H1 (cell line): ENCODE data around the gene BRINP3. TPM values are rescaled to one million over a fixed set of nuclear protein-coding genes. Genes with fewer than 3 reads are reported as not detected.
A peak's percentile ranks its signal among the peaks of the same experiment; 100 is the strongest.

Experiments
- CTCF ChIA-PET: fragments of 300-600 bp; sonication (Branson Sonifier 250); formaldehyde crosslinking; loops from one replicate; lab custom pipeline; 2021; ENCODE audit not compliant: partially characterized antibody; lab: Charles Lee
- POLR2A ChIA-PET: fragments of 300-600 bp; sonication (Branson Sonifier 250); formaldehyde crosslinking; loops from one replicate; lab custom pipeline; 2021; ENCODE audit warnings: inconsistent platforms; ENCODE audit not compliant: partially characterized antibody; lab: Charles Lee
- DNase-seq, 2 experiments: peaks; one replicate each; pipeline versions ENCODE4 v3.0.0 to v3.0.0-alpha.2; 2010 to 2022; ENCODE audit warnings: low spot score in 2 of 2, low read depth in 1 of 2, mixed read lengths in 1 of 2
- FAIRE-seq: peaks from 2 replicates; lab custom pipeline; 2011; peaks lifted over from hg19 to GRCh38; lab: Jason Lieb, UNC
- H2AFZ ChIP-seq: 2 replicates; pipeline ENCODE4 v1.8.1; 2012; ENCODE audit warnings: low read length, inconsistent platforms
- H2AK5ac ChIP-seq: 2 replicates; pipeline ENCODE4 v1.6.1; 2013; ENCODE audit warnings: low read depth, low read length
- H2BK120ac ChIP-seq: replicated peaks from 2 replicates; pipeline ENCODE3; 2013; ENCODE audit warnings: low read depth, low read length, inconsistent platforms
- H2BK12ac ChIP-seq: 2 replicates; pipeline ENCODE4 v1.6.1; 2013; ENCODE audit warnings: low read depth, low read length
- H2BK15ac ChIP-seq: 2 replicates; pipeline ENCODE4 v1.6.1; 2013; ENCODE audit warnings: low read length
- H2BK20ac ChIP-seq: 2 replicates; pipeline ENCODE4 v1.6.1; 2013; ENCODE audit warnings: low read length
- H2BK5ac ChIP-seq: 2 replicates; pipeline ENCODE4 v1.6.1; 2013; ENCODE audit warnings: low read depth, low read length
- H3K14ac ChIP-seq: 2 replicates; pipeline ENCODE4 v1.6.1; 2013; ENCODE audit warnings: inconsistent platforms; ENCODE audit not compliant: insufficient read length
- H3K18ac ChIP-seq: 2 replicates; pipeline ENCODE4 v1.6.1; 2013; ENCODE audit warnings: low read length; ENCODE audit errors: extremely low read depth
- H3K23ac ChIP-seq: 2 replicates; pipeline ENCODE4 v1.6.1; 2013; ENCODE audit warnings: inconsistent platforms; ENCODE audit not compliant: insufficient read length
- H3K23me2 ChIP-seq: 2 replicates; pipeline ENCODE4 v1.6.1; 2013; ENCODE audit warnings: low read depth, low read length
- H3K27ac ChIP-seq: 2 replicates; pipeline ENCODE4 v1.6.1; 2011; ENCODE audit warnings: low read depth, low read length, inconsistent platforms
- H3K27me3 ChIP-seq, 4 experiments: replicated peaks in 1 of 4; 1 replicate in 1 of 4; 2 replicates in 3 of 4; pipeline versions ENCODE4 v1.6.1 to v1.8.1; 2011 to 2013; ENCODE audit warnings: low read length in 3 of 4, mild to moderate bottlenecking in 3 of 4, inconsistent platforms in 2 of 4, mixed read lengths in 2 of 4, moderate library complexity in 1 of 4; ENCODE audit not compliant: control insufficient read depth in 3 of 4, insufficient read depth in 3 of 4; ENCODE audit errors: extremely low read depth in 1 of 4
- H3K36me3 ChIP-seq, 4 experiments: 2 replicates each; pipeline versions ENCODE4 v1.6.1 to v1.8.1; 2011 to 2013; ENCODE audit warnings: mild to moderate bottlenecking in 4 of 4, low read length in 3 of 4, moderate library complexity in 2 of 4, control low read depth in 1 of 4, inconsistent platforms in 1 of 4; ENCODE audit not compliant: insufficient read depth in 4 of 4, control insufficient read depth in 2 of 4
- H3K4ac ChIP-seq: replicated peaks from 2 replicates; pipeline ENCODE3; 2013; ENCODE audit warnings: low read length, low read depth, mixed read lengths, inconsistent platforms; ENCODE audit not compliant: insufficient read length
- H3K4me1 ChIP-seq, 4 experiments: replicated peaks in 1 of 4; 1 replicate in 1 of 4; 2 replicates in 3 of 4; pipeline versions ENCODE4 v1.6.1 to v1.8.1; 2011 to 2013; ENCODE audit warnings: low read length in 3 of 4, inconsistent platforms in 2 of 4, mixed read lengths in 1 of 4; ENCODE audit not compliant: insufficient read depth in 4 of 4, control insufficient read depth in 3 of 4
- H3K4me2 ChIP-seq, 2 experiments: 2 replicates each; pipeline versions ENCODE4 v1.6.1 to v1.8.1; 2011 to 2013; ENCODE audit warnings: low read depth in 2 of 2, low read length in 2 of 2, control low read depth in 1 of 2, inconsistent platforms in 1 of 2, mild to moderate bottlenecking in 1 of 2; ENCODE audit not compliant: insufficient read depth in 1 of 2
- H3K4me3 ChIP-seq, 4 experiments: fragments of 200-600, 300-600 bp in 1 of 4; sonication (generic), shearing (Covaris generic), sonication (Bioruptor Twin) in 1 of 4; 2 replicates each; pipeline versions ENCODE4 v1.5.1 to v1.8.1; 2011 to 2016; ENCODE audit warnings: low read length in 4 of 4, low read depth in 3 of 4, control low read depth in 2 of 4, inconsistent platforms in 2 of 4, mild to moderate bottlenecking in 2 of 4, mixed read lengths in 1 of 4, moderate library complexity in 1 of 4; ENCODE audit not compliant: insufficient read depth in 2 of 4; ENCODE audit errors: extremely low read depth in 1 of 4
- H3K56ac ChIP-seq: replicated peaks from 2 replicates; pipeline ENCODE3; 2013; ENCODE audit warnings: low read depth, mild to moderate bottlenecking, mixed read lengths, low read length, inconsistent platforms; ENCODE audit not compliant: insufficient read length
- H3K79me1 ChIP-seq: 2 replicates; pipeline ENCODE4 v1.6.1; 2013; ENCODE audit warnings: low read depth, low read length, control low read depth
- H3K79me2 ChIP-seq, 2 experiments: 2 replicates each; pipeline versions ENCODE4 v1.6.1 to v1.8.1; 2012 to 2013; ENCODE audit warnings: low read length in 2 of 2, mild to moderate bottlenecking in 2 of 2, inconsistent platforms in 1 of 2; ENCODE audit not compliant: insufficient read depth in 2 of 2, control insufficient read depth in 1 of 2
- H3K9ac ChIP-seq, 4 experiments: replicated peaks in 1 of 4; 1 replicate in 1 of 4; 2 replicates in 3 of 4; pipeline versions ENCODE4 v1.6.1 to v1.8.1; 2011 to 2013; ENCODE audit warnings: low read depth in 3 of 4, low read length in 3 of 4, control low read depth in 2 of 4, mild to moderate bottlenecking in 2 of 4, moderate library complexity in 2 of 4, inconsistent platforms in 1 of 4; ENCODE audit errors: extremely low read depth in 1 of 4
- H3K9me3 ChIP-seq, 2 experiments: 2 replicates each; pipeline versions ENCODE4 v1.6.1 to v1.8.1; 2012 to 2013; ENCODE audit warnings: mild to moderate bottlenecking in 2 of 2, moderate library complexity in 2 of 2, control low read depth in 1 of 2, inconsistent platforms in 1 of 2, low read depth in 1 of 2, low read length in 1 of 2, mixed read lengths in 1 of 2; ENCODE audit not compliant: insufficient read depth in 2 of 2
- H4K20me1 ChIP-seq, 2 experiments: replicated peaks in 1 of 2; 2 replicates each; pipeline versions ENCODE3 to v1.8.1; 2011 to 2013; ENCODE audit warnings: inconsistent platforms in 2 of 2, low read length in 2 of 2, mild to moderate bottlenecking in 1 of 2; ENCODE audit not compliant: insufficient read depth in 2 of 2, control insufficient read depth in 1 of 2
- H4K5ac ChIP-seq: 2 replicates; pipeline ENCODE4 v1.6.1; 2013; ENCODE audit warnings: low read length, low read depth, mixed read lengths, inconsistent platforms; ENCODE audit not compliant: insufficient read length
- H4K8ac ChIP-seq: 2 replicates; pipeline ENCODE4 v1.8.0; 2013; ENCODE audit warnings: mild to moderate bottlenecking, moderate library complexity, low read length, inconsistent platforms; ENCODE audit not compliant: insufficient read depth; ENCODE audit errors: extremely low read depth
- H4K91ac ChIP-seq: replicated peaks from 2 replicates; pipeline ENCODE3; 2013; ENCODE audit warnings: low read length, mixed read lengths, inconsistent platforms; ENCODE audit not compliant: insufficient read length
- ASH2L ChIP-seq: fragments of 200-600, 300-600 bp; sonication (generic); IDR thresholded peaks from one replicate; pipeline ENCODE4 v1.7.1; 2017; ENCODE audit warnings: low read length
- CEBPB ChIP-seq: IDR thresholded peaks from 2 replicates; pipeline ENCODE4 v1.6.1; 2012; ENCODE audit warnings: low read depth, low read length
- WGBS, 2 experiments: shearing (Covaris generic) in 1 of 2; methylation state at CpG; one replicate each; pipeline versions ENCODE4 v1.1.6 to v1.1.7; 2013 to 2015; ENCODE audit warnings: low lambda C conversion rate in 2 of 2, mixed read lengths in 2 of 2, inconsistent platforms in 1 of 2, low coverage in 1 of 2, missing lambda C conversion rate in 1 of 2; ENCODE audit not compliant: insufficient replicate concordance in 2 of 2, insufficient coverage in 1 of 2, insufficient read length in 1 of 2; ENCODE audit errors: extremely low coverage in 1 of 2, missing lambda C conversion rate in 1 of 2; 5-methylcytosine and 5-hydroxymethylcytosine counted together
- polyA plus RNA-seq, 7 experiments: library from polyadenylated mRNA; depleted of rRNA in 3 of 7; stranded (reverse) in 5 of 7; unstranded in 2 of 7; fragments of >200 nt in 5 of 7; fragments of 200-250 nt in 2 of 7; gene quantifications; 1 replicate in 5 of 7; 2 replicates in 1 of 7; 4 replicates in 1 of 7; pipeline versions ENCODE4 v1.2.1 to v1.2.3, GENCODE V29; 2011 to 2013; ENCODE audit warnings: missing spikeins in 2 of 7, mixed read lengths in 2 of 7
- total RNA-seq: library from RNA; stranded (reverse); fragmentation: NEBNext Ultra II Directional; extraction: Animal tissue kit (Norgen Biotek cat#: 25700); gene quantifications from 2 replicates; pipeline ENCODE4 v1.2.1, GENCODE V29; 2021

BRINP3 gene
- total and polyA plus RNA-seq, 2 of the 8 experiments (the other 6 are each of a cell fraction or from before 2014, with no cell fraction given), result not detected

- H3K9ac ChIP-seq, result no peak overlapping the region
- H2AK5ac ChIP-seq, result no peak overlapping the region
- DNase-seq (no peak), FAIRE-seq (no peak)
- no peak overlapping the region for H3K23ac ChIP-seq
- POLR2A ChIA-PET, result no interaction called here
- no peak overlapping the region for H2AFZ ChIP-seq
- no peaks in the 10 kb centered on the region for H3K79me2 ChIP-seq
- H4K8ac ChIP-seq, result no peak overlapping the region
- no peak overlapping the region for H3K27ac ChIP-seq
- no peaks in the 10 kb centered on the region for H3K79me1 ChIP-seq
- H3K56ac ChIP-seq, result no peak overlapping the region
- no peak overlapping the region for H2BK15ac ChIP-seq
- H3K9me3 ChIP-seq, result no peaks in the 10 kb centered on the region
- no peak overlapping the region for H3K14ac ChIP-seq
- CTCF ChIA-PET, result no interaction called here
- WGBS, 2 experiments, result 97% methylated on average over 2 of the region's 2 CpGs; no CpG with 5 or more reads in 1 of the 2 experiments
- no peak overlapping the region for H2BK5ac ChIP-seq
- H3K4ac ChIP-seq, result no peak overlapping the region
- H4K91ac ChIP-seq, result no peak overlapping the region
- no peaks in the 10 kb centered on the region for H3K27me3 ChIP-seq
- no peaks in the 10 kb centered on the region for H4K20me1 ChIP-seq
- no peak overlapping the region for H4K5ac ChIP-seq
- H3K4me2 ChIP-seq, result no peak overlapping the region
- no peaks in the 10 kb centered on the region; the same call in 1 of the 2 replicates for H3K23me2 ChIP-seq
- no peaks in the 10 kb centered on the region for H3K36me3 ChIP-seq
- H2BK120ac ChIP-seq, result no peak overlapping the region
- TF ChIP-seq ASH2L, result no peak
- TF ChIP-seq CEBPB, result peak; percentile 24; the same call in 1 of the 2 replicates
- no peak overlapping the region for H2BK20ac ChIP-seq
- H3K4me3 ChIP-seq, result no peak overlapping the region
- H3K18ac ChIP-seq, result no peak overlapping the region
- no peak overlapping the region for H2BK12ac ChIP-seq
- H3K4me1 ChIP-seq, result no peaks in the 10 kb centered on the region
Measured at GRCh38 chr1:190250368-190250767, 227.3 kb downstream of the BRINP3 start.
